CD4-positive, alpha-beta T cell treated with Interleukin-15 for 4 hours (primary cell): ENCODE measurements around the gene ZNF493.

Experiments
- DNase-seq: peaks from one replicate; pipeline ENCODE4 v3.0.0-alpha.2; 2020; ENCODE audit warnings: low spot score

ZNF493 gene

DNA sequence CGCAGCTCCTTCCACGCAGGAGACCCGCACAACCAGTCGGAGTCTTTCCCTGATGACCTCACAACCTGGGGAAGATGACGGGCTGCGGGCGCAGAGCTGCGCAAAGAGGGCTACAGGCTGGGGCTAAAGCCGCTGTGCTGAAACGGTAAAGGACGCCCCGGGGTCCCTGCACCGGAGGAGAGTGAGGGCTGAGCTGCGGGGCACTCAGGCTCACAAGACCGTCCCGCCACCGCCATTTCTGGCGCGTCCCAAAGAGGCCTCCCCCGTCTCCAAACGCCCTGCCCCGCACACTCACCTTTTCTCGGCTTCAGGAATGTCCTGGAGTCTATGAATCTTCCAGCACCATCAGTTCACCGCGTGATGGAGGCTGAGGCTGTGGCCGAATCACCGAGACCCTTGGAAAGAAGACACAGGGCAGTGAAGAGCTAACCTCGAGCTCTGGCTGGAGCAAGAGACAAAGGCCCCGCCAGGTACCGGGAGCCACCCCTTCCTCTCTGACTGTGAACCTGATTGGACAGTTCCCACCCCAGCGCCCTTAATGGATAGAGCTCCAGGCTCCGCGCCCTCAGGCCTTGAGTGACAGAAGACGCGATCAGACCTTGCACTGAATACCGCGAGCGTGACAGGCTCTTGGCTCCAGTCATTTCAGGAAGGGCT lies 66.6 kb downstream of the ZNF493 start:
- no peak for DNase-seq

DNA sequence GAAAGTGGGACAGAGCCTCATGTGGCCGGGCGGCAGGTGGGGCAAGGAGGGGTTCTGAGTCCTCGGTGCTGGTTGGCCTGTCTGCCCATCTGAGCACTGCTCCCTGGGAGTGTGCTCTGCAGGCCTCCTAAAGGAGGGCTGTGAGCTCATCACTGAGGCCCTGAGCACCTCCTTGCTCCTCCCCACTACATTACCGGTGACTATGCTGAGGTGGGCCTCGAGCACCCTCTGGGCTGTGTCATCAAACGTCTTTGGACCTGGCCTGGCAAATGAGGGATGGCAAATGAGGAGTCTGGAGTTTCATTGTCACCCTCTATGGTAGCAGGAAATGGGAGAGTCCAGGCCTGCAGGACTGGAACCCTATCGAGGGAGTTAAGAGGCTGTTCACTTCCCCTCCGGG lies 69.7 kb downstream of the ZNF493 start:
- DNase-seq: no peak

DNA sequence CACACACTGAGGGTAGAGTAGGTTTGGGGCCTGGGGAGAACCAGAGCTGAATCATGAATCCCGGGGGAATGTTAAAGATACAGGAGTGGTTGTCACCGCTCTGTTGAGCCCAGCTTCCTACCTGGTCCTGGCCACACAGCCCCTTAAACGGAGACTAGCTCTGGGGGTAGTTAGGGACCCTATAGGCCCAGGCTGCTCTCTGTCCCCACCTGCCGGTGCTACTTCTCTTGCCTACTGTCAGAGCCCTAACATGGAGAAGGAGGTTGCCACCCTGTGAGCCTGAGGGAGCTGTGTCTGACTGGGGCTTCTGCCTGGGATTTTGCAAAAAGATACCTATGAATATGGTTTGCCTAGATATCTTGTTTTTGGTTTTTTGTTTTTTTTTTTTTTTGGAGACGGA lies 71.9 kb downstream of the ZNF493 start:
- DNase-seq: no peak

DNA sequence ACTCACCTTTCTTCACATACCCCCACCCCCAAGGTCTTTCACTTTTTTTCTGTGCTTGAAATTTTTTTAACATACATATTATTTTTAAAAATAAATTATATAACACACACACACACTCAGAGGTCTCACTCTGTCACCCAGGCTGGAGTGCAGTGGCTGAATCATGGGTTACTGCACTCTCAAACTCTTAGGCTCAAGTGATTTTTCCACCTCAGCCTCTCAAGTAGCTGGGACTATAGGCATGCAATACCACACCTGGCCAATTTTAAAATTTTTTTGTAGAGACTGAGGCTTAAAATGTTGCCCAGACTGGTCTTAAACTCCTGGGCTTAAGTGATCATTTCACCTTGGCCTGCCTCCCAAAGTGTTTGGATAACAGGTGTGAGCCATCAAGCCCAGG lies 75.6 kb downstream of the ZNF493 start:
- no peak for DNase-seq

DNA sequence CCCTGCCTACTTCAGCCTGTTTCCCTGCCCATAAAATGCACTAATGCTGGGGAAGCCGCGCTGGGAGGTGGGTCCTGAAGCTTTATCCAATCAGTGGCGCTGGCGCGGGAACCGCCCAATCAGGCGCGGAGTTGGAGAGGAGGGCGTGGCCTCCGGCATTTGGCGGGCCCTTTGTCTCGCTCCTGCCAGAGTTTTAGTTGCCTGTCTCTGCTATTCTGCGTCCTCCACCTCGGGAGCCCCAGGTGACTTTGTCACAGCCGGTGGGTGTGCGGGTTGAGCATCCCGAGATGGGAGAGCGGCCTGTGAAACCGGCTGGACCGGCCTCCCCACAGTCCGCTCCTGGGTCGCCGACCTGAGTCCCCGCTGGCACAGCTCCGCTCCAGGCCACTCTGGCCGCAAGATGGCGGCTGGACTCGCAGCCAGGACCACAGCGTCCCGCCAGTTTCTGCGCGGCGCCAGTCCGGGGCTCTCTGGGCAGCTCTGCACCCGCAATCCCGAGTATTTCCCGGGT lies 77.8 kb downstream of the ZNF493 start:
- DNase-seq: peak; percentile 70
